Measurements from ENCODE around the gene KCNS1. TPM values are rescaled to one million over a fixed set of nuclear protein-coding genes. Genes with fewer than 3 reads are reported as not detected.

KCNS1 gene
- total RNA-seq, 1 experiment from 2014 or later: 1.2 TPM

DNA sequence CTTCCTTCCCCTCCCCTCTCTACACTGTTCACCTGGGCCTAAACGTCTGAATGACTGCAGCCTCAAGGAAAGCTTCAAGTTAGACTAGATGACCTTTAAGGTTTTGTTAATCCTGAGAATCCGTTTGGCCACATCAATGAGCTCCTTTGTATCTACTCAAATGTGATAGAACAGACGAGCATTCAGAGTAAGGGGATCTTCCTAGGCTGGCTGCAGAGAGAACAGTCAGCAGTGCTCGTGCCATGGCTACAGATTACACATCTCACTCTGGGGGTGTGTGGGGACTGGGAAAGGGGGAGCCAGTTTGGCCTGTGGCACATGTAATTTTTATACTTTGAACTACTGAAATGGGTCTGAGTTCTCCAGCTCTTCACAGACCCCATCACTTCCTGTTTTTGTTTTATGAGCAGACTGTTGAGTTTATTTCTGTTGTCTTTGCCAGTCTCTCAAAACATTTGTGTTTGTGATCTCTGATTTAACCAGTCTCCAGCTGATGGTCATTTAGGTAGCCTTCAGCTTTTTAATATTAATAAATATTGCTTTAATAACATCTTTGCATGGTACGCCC, 50.9 kb downstream of the KCNS1 start:
- Mint-ChIP-seq H3K4me3 (no peak overlapping the region), H3K9me3 (no peaks in the 10 kb centered on the region), H3K36me3 (no peaks in the 10 kb centered on the region), H3K27ac (peak overlapping the region; percentile 79), H3K4me1 (peaks cover 34% of the 10 kb centered on the region), H3K27me3 (ENCODE audit: low read depth) (no peaks in the 10 kb centered on the region)
- ChIA-PET POLR2A (no interaction called here), CTCF (interaction anchor here (0.9 to 3.6 kb wide), 10 partner anchors 34 to 313 kb away, joined by 3 to 20 read pairs (median 3); partner anchors contain the start of genes SYS1 and TOMM34)
- ATAC-seq (no peak), DNase-seq (ENCODE audit: low spot score) (no peak)
- TF ChIP-seq, protein P1, sequence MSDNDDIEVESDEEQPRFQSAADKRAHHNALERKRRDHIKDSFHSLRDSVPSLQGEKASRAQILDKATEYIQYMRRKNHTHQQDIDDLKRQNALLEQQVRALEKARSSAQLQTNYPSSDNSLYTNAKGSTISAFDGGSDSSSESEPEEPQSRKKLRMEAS (CRISPR knock-in tag; IDR thresholded peaks at IDR 0.05): no peak
- TF ChIP-seq ZNF416 (CRISPR knock-in tag; IDR thresholded peaks at IDR 0.05) (no peak), ZNF396 (CRISPR knock-in tag; IDR thresholded peaks at IDR 0.05; ENCODE audit: borderline replicate concordance) (no peak)

DNA sequence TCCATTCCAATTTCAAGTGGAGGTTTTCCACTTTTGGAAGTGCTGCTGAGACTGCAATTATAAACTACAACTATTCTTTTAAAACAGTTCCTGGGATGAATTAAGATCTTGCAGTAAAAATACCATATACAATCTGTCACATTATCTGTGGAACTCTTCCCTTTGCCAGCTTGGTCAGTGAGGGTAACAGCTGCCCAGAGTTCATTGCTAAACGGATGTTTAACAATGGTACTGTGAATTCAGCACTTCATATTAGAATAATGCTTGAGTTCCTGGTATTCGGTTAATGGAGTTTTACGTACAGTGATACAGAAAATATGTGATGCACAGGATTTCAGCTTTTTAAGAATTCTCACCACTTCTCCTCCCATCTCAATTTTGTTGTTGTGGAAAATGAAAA, 51.5 kb downstream of the KCNS1 start:
- Mint-ChIP-seq H3K36me3 (no peaks in the 10 kb centered on the region), H3K9me3 (no peaks in the 10 kb centered on the region), H3K27ac (peak overlapping the region; percentile 79), H3K4me1 (peaks cover 34% of the 10 kb centered on the region), H3K27me3 (ENCODE audit: low read depth) (no peaks in the 10 kb centered on the region), H3K4me3 (no peak overlapping the region)
- ATAC-seq (no peak), DNase-seq (ENCODE audit: low spot score) (no peak)
- TF ChIP-seq FOXK1 (CRISPR knock-in tag; IDR thresholded peaks at IDR 0.05): no peak
- TF ChIP-seq JAZF1 (CRISPR knock-in tag; IDR thresholded peaks at IDR 0.05): no peak
- TF ChIP-seq SMAD3 (CRISPR knock-in tag; IDR thresholded peaks at IDR 0.05; ENCODE audit: borderline replicate concordance): no peak
- no peak for TF ChIP-seq ZNF138 (CRISPR knock-in tag; conservative IDR thresholded peaks at IDR 0.05)
- no peak for TF ChIP-seq TEAD1 (CRISPR knock-in tag; IDR thresholded peaks at IDR 0.05)
- no peak for TF ChIP-seq ZNF396 (CRISPR knock-in tag; IDR thresholded peaks at IDR 0.05; ENCODE audit: borderline replicate concordance)
- TF ChIP-seq, protein P2, sequence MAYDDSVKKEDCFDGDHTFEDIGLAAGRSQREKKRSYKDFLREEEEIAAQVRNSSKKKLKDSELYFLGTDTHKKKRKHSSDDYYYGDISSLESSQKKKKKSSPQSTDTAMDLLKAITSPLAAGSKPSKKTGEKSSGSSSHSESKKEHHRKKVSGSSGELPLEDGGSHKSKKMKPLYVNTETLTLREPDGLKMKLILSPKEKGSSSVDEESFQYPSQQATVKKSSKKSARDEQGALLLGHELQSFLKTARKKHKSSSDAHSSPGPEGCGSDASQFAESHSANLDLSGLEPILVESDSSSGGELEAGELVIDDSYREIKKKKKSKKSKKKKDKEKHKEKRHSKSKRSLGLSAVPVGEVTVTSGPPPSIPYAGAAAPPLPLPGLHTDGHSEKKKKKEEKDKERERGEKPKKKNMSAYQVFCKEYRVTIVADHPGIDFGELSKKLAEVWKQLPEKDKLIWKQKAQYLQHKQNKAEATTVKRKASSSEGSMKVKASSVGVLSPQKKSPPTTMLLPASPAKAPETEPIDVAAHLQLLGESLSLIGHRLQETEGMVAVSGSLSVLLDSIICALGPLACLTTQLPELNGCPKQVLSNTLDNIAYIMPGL (CRISPR knock-in tag; IDR thresholded peaks at IDR 0.05): no peak
- TF ChIP-seq, protein P3, sequence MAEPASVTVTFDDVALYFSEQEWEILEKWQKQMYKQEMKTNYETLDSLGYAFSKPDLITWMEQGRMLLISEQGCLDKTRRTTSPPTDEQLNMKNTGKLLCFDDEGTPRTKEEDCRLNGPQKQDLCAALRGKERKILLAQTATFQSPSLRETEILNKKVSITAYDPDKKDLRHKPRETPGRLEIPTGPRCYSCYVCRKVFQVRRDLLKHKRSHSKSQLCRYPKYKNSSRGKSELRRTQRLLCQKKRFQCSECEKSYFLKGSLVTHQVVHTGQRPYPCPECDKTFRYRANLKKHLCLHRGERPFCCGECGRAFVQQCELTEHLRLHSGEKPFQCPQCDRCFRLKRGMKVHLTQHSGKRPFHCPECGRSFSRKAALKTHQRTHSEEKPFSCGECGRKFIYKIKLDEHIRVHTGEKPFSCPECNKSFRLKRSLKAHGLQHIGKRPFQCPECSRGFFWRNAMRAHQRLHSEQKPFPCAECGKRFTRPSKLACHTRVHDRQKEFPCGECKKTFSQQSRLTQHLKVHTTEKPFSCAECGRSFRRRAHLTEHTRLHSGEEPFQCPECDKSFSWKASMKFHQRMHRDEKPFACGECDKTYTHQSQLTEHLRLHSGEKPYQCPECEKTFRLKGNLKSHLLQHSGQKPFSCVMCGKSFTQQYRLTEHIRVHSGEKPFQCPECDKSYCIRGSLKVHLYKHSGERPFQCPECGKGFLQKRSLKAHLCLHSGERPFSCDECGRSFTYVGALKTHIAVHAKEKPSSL (CRISPR knock-in tag; conservative IDR thresholded peaks at IDR 0.05): no peak
- TF ChIP-seq ESRRA (CRISPR knock-in tag; IDR thresholded peaks at IDR 0.05; ENCODE audit: borderline replicate concordance): no peak
- TF ChIP-seq MYBL2 (CRISPR knock-in tag; IDR thresholded peaks at IDR 0.05): no peak
- no peak for TF ChIP-seq NFYB (CRISPR knock-in tag; conservative IDR thresholded peaks at IDR 0.05; ENCODE audit: low read depth)
- TF ChIP-seq, protein P4, sequence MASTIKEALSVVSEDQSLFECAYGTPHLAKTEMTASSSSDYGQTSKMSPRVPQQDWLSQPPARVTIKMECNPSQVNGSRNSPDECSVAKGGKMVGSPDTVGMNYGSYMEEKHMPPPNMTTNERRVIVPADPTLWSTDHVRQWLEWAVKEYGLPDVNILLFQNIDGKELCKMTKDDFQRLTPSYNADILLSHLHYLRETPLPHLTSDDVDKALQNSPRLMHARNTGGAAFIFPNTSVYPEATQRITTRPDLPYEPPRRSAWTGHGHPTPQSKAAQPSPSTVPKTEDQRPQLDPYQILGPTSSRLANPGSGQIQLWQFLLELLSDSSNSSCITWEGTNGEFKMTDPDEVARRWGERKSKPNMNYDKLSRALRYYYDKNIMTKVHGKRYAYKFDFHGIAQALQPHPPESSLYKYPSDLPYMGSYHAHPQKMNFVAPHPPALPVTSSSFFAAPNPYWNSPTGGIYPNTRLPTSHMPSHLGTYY (CRISPR knock-in tag; IDR thresholded peaks at IDR 0.05): no peak
- TF ChIP-seq, protein P5, sequence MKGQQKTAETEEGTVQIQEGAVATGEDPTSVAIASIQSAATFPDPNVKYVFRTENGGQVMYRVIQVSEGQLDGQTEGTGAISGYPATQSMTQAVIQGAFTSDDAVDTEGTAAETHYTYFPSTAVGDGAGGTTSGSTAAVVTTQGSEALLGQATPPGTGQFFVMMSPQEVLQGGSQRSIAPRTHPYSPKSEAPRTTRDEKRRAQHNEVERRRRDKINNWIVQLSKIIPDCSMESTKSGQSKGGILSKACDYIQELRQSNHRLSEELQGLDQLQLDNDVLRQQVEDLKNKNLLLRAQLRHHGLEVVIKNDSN (CRISPR knock-in tag; IDR thresholded peaks at IDR 0.05): no peak
- CTCF ChIA-PET: interaction anchor here (1.0 to 3.6 kb wide), 7 partner anchors 34 to 262 kb away, joined by 3 to 20 read pairs (median 4); partner anchors contain the start of gene TOMM34
- POLR2A ChIA-PET: no interaction called here

DNA sequence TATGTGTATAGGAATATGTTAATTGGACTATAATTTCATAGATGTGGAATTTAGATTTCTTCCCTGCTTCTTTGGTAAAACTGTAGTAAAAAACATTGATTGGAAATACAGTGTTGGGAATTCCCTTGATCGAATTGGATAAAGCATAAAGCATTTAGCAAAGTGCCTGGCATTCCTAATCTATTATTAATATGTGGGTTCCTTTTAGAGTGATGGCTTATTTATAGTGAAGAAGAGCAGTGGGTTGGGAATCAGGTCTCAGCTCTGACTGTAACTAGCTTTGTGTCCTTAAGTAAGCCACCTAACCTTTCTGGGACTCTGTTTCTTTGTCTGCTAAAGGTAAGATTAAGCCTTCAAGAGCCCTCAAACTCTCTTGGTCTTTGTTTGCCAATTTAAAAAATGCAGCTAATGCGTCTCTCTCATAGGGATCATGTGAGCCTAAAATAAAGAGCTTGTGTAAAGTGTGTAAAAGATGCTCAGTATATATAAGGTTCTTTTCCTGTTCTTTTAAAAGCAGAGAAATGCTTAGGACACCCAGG, 53.3 kb downstream of the KCNS1 start:
- POLR2A ChIA-PET: no interaction called here
- DNase-seq (ENCODE audit: low spot score): no peak
- Mint-ChIP-seq H3K36me3 (peaks cover 8% of the 10 kb centered on the region; the same call in 1 of the 2 replicates), H3K4me3 (no peak overlapping the region), H3K4me1 (peaks cover 32% of the 10 kb centered on the region), H3K27me3 (ENCODE audit: low read depth) (no peaks in the 10 kb centered on the region), H3K27ac (peak overlapping the region; percentile 75), H3K9me3 (peaks cover 4% of the 10 kb centered on the region)
- no peak for ATAC-seq
- CTCF ChIA-PET: no interaction called here
- TF ChIP-seq ATF1 (CRISPR knock-in tag; IDR thresholded peaks at IDR 0.05) (no peak), SMAD3 (CRISPR knock-in tag; IDR thresholded peaks at IDR 0.05; ENCODE audit: borderline replicate concordance) (no peak), JUN (CRISPR knock-in tag; IDR thresholded peaks at IDR 0.05) (no peak), GABPB1 (CRISPR knock-in tag; IDR thresholded peaks at IDR 0.05) (no peak), TP53 (CRISPR knock-in tag; IDR thresholded peaks at IDR 0.05) (no peak), ETV6 (CRISPR knock-in tag; IDR thresholded peaks at IDR 0.05) (no peak), ZNF121 (CRISPR knock-in tag; IDR thresholded peaks at IDR 0.05) (no peak), GTF2I (CRISPR knock-in tag; conservative IDR thresholded peaks at IDR 0.05) (no peak), TCF7 (CRISPR knock-in tag; IDR thresholded peaks at IDR 0.05; ENCODE audit: low read depth) (no peak)
- TF ChIP-seq, protein P6, sequence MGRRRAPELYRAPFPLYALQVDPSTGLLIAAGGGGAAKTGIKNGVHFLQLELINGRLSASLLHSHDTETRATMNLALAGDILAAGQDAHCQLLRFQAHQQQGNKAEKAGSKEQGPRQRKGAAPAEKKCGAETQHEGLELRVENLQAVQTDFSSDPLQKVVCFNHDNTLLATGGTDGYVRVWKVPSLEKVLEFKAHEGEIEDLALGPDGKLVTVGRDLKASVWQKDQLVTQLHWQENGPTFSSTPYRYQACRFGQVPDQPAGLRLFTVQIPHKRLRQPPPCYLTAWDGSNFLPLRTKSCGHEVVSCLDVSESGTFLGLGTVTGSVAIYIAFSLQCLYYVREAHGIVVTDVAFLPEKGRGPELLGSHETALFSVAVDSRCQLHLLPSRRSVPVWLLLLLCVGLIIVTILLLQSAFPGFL (CRISPR knock-in tag; IDR thresholded peaks at IDR 0.05; ENCODE audit: borderline replicate concordance): no peak
- TF ChIP-seq, protein P7, sequence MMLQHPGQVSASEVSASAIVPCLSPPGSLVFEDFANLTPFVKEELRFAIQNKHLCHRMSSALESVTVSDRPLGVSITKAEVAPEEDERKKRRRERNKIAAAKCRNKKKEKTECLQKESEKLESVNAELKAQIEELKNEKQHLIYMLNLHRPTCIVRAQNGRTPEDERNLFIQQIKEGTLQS (CRISPR knock-in tag; conservative IDR thresholded peaks at IDR 0.05): no peak

Measured in WTC11 (cell line).